NCI-H82 treated with DMSO at 0.1 percent for 48 hours (cell line): ENCODE results near the gene COL24A1.
"Not testable (repeated sequence)": the region's sequence is repeated elsewhere in the genome, so short reads cannot be mapped to it uniquely, and the experiment has no call there.

Source experiments
- DNase-seq: peaks from one replicate; lab custom pipeline; 2025; ENCODE audit not compliant: unreplicated experiment; lab: John Stamatoyannopoulos, UW

Gene COL24A1

GRCh38 chr1:85998105-85998855 lies 158.3 kb downstream of the COL24A1 start:
- no peak for DNase-seq

- no peak for DNase-seq
Measured at GRCh38 chr1:85992791-85993190, 163.8 kb downstream of the COL24A1 start.

GRCh38 chr1:85991261-85991660 lies 165.3 kb downstream of the COL24A1 start:
- DNase-seq = no peak

- no peak for DNase-seq
Measured at GRCh38 chr1:85984636-85985035, 171.9 kb downstream of the COL24A1 start.

GRCh38 chr1:85983316-85983715 lies 173.3 kb downstream of the COL24A1 start:
- DNase-seq = no peak

- DNase-seq = no peak
Measured at GRCh38 chr1:85976516-85977205, 179.9 kb downstream of the COL24A1 start.

- DNase-seq = no peak
Measured at GRCh38 chr1:85975912-85976371, 180.6 kb downstream of the COL24A1 start.

- no peak for DNase-seq
Measured at GRCh38 chr1:85962457-85962856, 194.1 kb downstream of the COL24A1 start.

- no peak for DNase-seq
Measured at GRCh38 chr1:85957760-85958159, 198.8 kb downstream of the COL24A1 start.

- not testable (repeated sequence) for DNase-seq
Measured at GRCh38 chr1:85955218-85955617, 201.4 kb downstream of the COL24A1 start.

- DNase-seq = no peak
Measured at GRCh38 chr1:85952460-85952859, 204.1 kb downstream of the COL24A1 start.

GRCh38 chr1:85947186-85947585 lies 209.4 kb downstream of the COL24A1 start:
- DNase-seq = no peak

- DNase-seq = no peak
Measured at GRCh38 chr1:85943945-85944344, 212.6 kb downstream of the COL24A1 start.

- no peak for DNase-seq
Measured at GRCh38 chr1:85943526-85943925, 213.0 kb downstream of the COL24A1 start.

GRCh38 chr1:85940656-85941306 lies 215.8 kb downstream of the COL24A1 start:
- no peak for DNase-seq

GRCh38 chr1:85938829-85939228 lies 217.7 kb downstream of the COL24A1 start:
- DNase-seq = no peak

- no peak for DNase-seq
Measured at GRCh38 chr1:85936470-85936869, 220.1 kb downstream of the COL24A1 start.

- DNase-seq = no peak
Measured at GRCh38 chr1:85936057-85936456, 220.5 kb downstream of the COL24A1 start.

- no peak for DNase-seq
Measured at GRCh38 chr1:85935234-85935633, 221.3 kb downstream of the COL24A1 start.

- no peak for DNase-seq
Measured at GRCh38 chr1:85934516-85934915, 222.1 kb downstream of the COL24A1 start.

GRCh38 chr1:85933961-85934360 lies 222.6 kb downstream of the COL24A1 start:
- no peak for DNase-seq

GRCh38 chr1:85911742-85912141 lies 244.8 kb downstream of the COL24A1 start:
- DNase-seq = no peak
